Upper lobe of right lung (tissue), 1 donor: ENCODE results near the gene FUBP3. TPM values are rescaled to one million over a fixed set of nuclear protein-coding genes. Genes with fewer than 3 reads are reported as not detected.

Source experiments
- ATAC-seq: fragments of 200-7000 bp; cut with Tn5 transposase; one replicate; pipeline ENCODE4 v1.9.1; 2020; ENCODE audit warnings: mild to moderate bottlenecking, moderate library complexity
- DNase-seq: peaks from one replicate; pipeline ENCODE4 v3.0.0-alpha.2; 2020
- H3K27ac ChIP-seq: fragments of 200-600 bp; one replicate; pipeline ENCODE4 v1.8.0; 2022
- H3K27me3 ChIP-seq: fragments of 200-600 bp; one replicate; pipeline ENCODE4 v1.8.0; 2022; ENCODE audit warnings: mild to moderate bottlenecking
- H3K36me3 ChIP-seq: fragments of 200-600 bp; one replicate; pipeline ENCODE4 v1.8.0; 2022
- H3K4me1 ChIP-seq: fragments of 200-600 bp; one replicate; pipeline ENCODE4 v1.8.0; 2022
- H3K4me3 ChIP-seq: fragments of 200-600 bp; one replicate; pipeline ENCODE4 v1.8.0; 2022; ENCODE audit warnings: mild to moderate bottlenecking
- H3K9me3 ChIP-seq: fragments of 200-600 bp; one replicate; pipeline ENCODE4 v1.8.0; 2022
- CTCF ChIP-seq: fragments of 200-600 bp; IDR thresholded peaks from one replicate; pipeline ENCODE4 v1.8.0; 2022; ENCODE audit warnings: antibody characterized with exemption
- intact Hi-C: fragments of 100-400 bp; cut with DNase I; formaldehyde crosslinking; loops from one replicate; pipeline ENCODE4 v1.11.0; 2022
- total RNA-seq: library from RNA; stranded (reverse); fragmentation: NEBNext Ultra II Directional; extraction: Animal tissue kit (Norgen Biotek cat#: 25700); gene quantifications from one replicate; pipeline ENCODE4 v1.2.1, GENCODE V29; 2021
- donor health status: DM: no; HTN: yes; CAD: no; lungs with severe emphysema.

The FUBP3 gene
- total RNA-seq, 1 donor from 2014 or later: 39.7 TPM

GRCh38 chr9:130669965-130670364, 90.6 kb downstream of the FUBP3 start:
- ATAC-seq: no peak
- no peak for DNase-seq
- no peak overlapping the region for H3K4me3 ChIP-seq
- H3K27me3 ChIP-seq: peaks cover 36% of the 10 kb centered on the region
- H3K27ac ChIP-seq: no peak overlapping the region
- no peaks in the 10 kb centered on the region for H3K9me3 ChIP-seq
- H3K4me1 ChIP-seq: peaks cover 8% of the 10 kb centered on the region
- intact Hi-C loops: no loop called here
- no peak for TF ChIP-seq CTCF
- H3K36me3 ChIP-seq: no peaks in the 10 kb centered on the region

GRCh38 chr9:130670644-130671043, 91.3 kb downstream of the FUBP3 start:
- DNase-seq: no peak
- Histone ChIP-seq H3K4me3 (no peak overlapping the region), H3K4me1 (peaks cover 4% of the 10 kb centered on the region), H3K27me3 (peaks cover 29% of the 10 kb centered on the region), H3K36me3 (no peaks in the 10 kb centered on the region), H3K27ac (no peak overlapping the region), H3K9me3 (no peaks in the 10 kb centered on the region)
- ATAC-seq: no peak
- TF ChIP-seq CTCF: no peak
- intact Hi-C loops: no loop called here

GRCh38 chr9:130672466-130672865, 93.1 kb downstream of the FUBP3 start:
- Histone ChIP-seq H3K27ac (no peak overlapping the region), H3K9me3 (no peaks in the 10 kb centered on the region), H3K4me1 (no peaks in the 10 kb centered on the region), H3K27me3 (peaks cover 11% of the 10 kb centered on the region), H3K4me3 (no peak overlapping the region), H3K36me3 (no peaks in the 10 kb centered on the region)
- no peak for TF ChIP-seq CTCF
- DNase-seq (no peak), ATAC-seq (no peak)
- intact Hi-C loops: no loop called here

GRCh38 chr9:130672933-130673615, 93.7 kb downstream of the FUBP3 start:
- DNase-seq: no peak
- H3K9me3 ChIP-seq: no peaks in the 10 kb centered on the region
- no peak for ATAC-seq
- intact Hi-C loops: no loop called here
- H3K4me1 ChIP-seq: no peaks in the 10 kb centered on the region
- peaks cover 5% of the 10 kb centered on the region for H3K27me3 ChIP-seq
- TF ChIP-seq CTCF: no peak
- H3K36me3 ChIP-seq: no peaks in the 10 kb centered on the region
- no peak overlapping the region for H3K27ac ChIP-seq
- no peak overlapping the region for H3K4me3 ChIP-seq

GRCh38 chr9:130675396-130675795, 96.0 kb downstream of the FUBP3 start:
- DNase-seq (no peak), ATAC-seq (no peak)
- Histone ChIP-seq H3K4me1 (no peaks in the 10 kb centered on the region), H3K9me3 (no peaks in the 10 kb centered on the region), H3K27me3 (no peaks in the 10 kb centered on the region), H3K27ac (no peak overlapping the region), H3K36me3 (no peaks in the 10 kb centered on the region), H3K4me3 (no peak overlapping the region)
- TF ChIP-seq CTCF: no peak
- intact Hi-C loops: no loop called here

- Histone ChIP-seq H3K36me3 (no peaks in the 10 kb centered on the region), H3K27ac (no peak overlapping the region), H3K4me1 (peaks cover 9% of the 10 kb centered on the region), H3K9me3 (no peaks in the 10 kb centered on the region), H3K27me3 (peaks cover 6% of the 10 kb centered on the region), H3K4me3 (no peak overlapping the region)
- intact Hi-C loops: no loop called here
- no peak for TF ChIP-seq CTCF
- ATAC-seq (no peak), DNase-seq (no peak)
Observed at GRCh38 chr9:130677252-130677651, 97.9 kb downstream of the FUBP3 start.
